Mesendoderm (in vitro differentiated cells): ENCODE measurements around the gene CD3D. TPM values are rescaled to one million over a fixed set of nuclear protein-coding genes. Genes with fewer than 3 reads are reported as not detected.

ENCODE experiments used
- small RNA-seq: library from polyadenylated mRNA; stranded (forward); fragments of <200 nt; extraction: miRNeasy Mini kit (QIAGEN cat#:217004); gene quantifications from one replicate; pipeline ENCODE3, GENCODE V24; 2013; ENCODE audit not compliant: insufficient read depth

Gene CD3D

Small RNAs within 50 kb of the gene (small RNA-seq; reads per million reads assigned to genes)
- not detected for gene AP001582.1
